Measurements from ENCODE around the gene DPPA3. TPM values are rescaled to one million over a fixed set of nuclear protein-coding genes. Genes with fewer than 3 reads are reported as not detected.
"Not testable (repeated sequence)": the region's sequence is repeated elsewhere in the genome, so short reads cannot be mapped to it uniquely, and the experiment has no call there.

DPPA3 gene
- not detected for total RNA-seq

- no peak for DNase-seq (ENCODE audit: low spot score)
Measured at GRCh38 chr12:7711133-7711532, at the start of gene DPPA3. DPPA3 (plus strand) TSS chr12:7711433; CDS start chr12:7711571, 138 bp downstream.

- no peak for DNase-seq (ENCODE audit: low spot score)
Measured at GRCh38 chr12:7661741-7662140, 49.5 kb upstream of the DPPA3 start.

GRCh38 chr12:7666595-7666994 is 44.6 kb upstream of the DPPA3 start:
- DNase-seq (ENCODE audit: low spot score) = no peak

GRCh38 chr12:7667125-7667524 is 44.1 kb upstream of the DPPA3 start:
- no peak for DNase-seq (ENCODE audit: low spot score)

- DNase-seq (ENCODE audit: low spot score) = no peak
Measured at GRCh38 chr12:7668171-7668570, 43.1 kb upstream of the DPPA3 start.

- not testable (repeated sequence) for DNase-seq (ENCODE audit: low spot score)
Measured at GRCh38 chr12:7675455-7675854, 35.8 kb upstream of the DPPA3 start.

- DNase-seq (ENCODE audit: low spot score) = not testable (repeated sequence)
Measured at GRCh38 chr12:7677432-7677888, 33.8 kb upstream of the DPPA3 start.

GRCh38 chr12:7678744-7679143 is 32.5 kb upstream of the DPPA3 start:
- DNase-seq (ENCODE audit: low spot score) = no peak

GRCh38 chr12:7679251-7680045 is 31.8 kb upstream of the DPPA3 start:
- DNase-seq (ENCODE audit: low spot score) = no peak

- DNase-seq (ENCODE audit: low spot score) = no peak
Measured at GRCh38 chr12:7681535-7681934, 29.7 kb upstream of the DPPA3 start.

GRCh38 chr12:7693793-7694192 is 17.4 kb upstream of the DPPA3 start:
- no peak for DNase-seq (ENCODE audit: low spot score)

GRCh38 chr12:7694556-7695236 is 16.5 kb upstream of the DPPA3 start:
- DNase-seq (ENCODE audit: low spot score) = no peak

- no peak for DNase-seq (ENCODE audit: low spot score)
Measured at GRCh38 chr12:7695237-7695560, 16.0 kb upstream of the DPPA3 start.

- no peak for DNase-seq (ENCODE audit: low spot score)
Measured at GRCh38 chr12:7695566-7696197, 15.6 kb upstream of the DPPA3 start, which contains the start of gene GDF3. GDF3 (minus strand) TSS chr12:7695775; CDS start chr12:7695728, 47 bp downstream.

GRCh38 chr12:7705846-7706245 is 5.4 kb upstream of the DPPA3 start:
- DNase-seq (ENCODE audit: low spot score) = no peak

- no peak for DNase-seq (ENCODE audit: low spot score)
Measured at GRCh38 chr12:7709969-7710675, 1.1 kb upstream of the DPPA3 start.

GRCh38 chr12:7712841-7713442 is 1.7 kb downstream of the DPPA3 start:
- DNase-seq (ENCODE audit: low spot score) = no peak

- DNase-seq (ENCODE audit: low spot score) = no peak
Measured at GRCh38 chr12:7716381-7716780, 5.1 kb downstream of the DPPA3 start.

GRCh38 chr12:7719946-7720730 is 8.9 kb downstream of the DPPA3 start:
- no peak for DNase-seq (ENCODE audit: low spot score)

- no peak for DNase-seq (ENCODE audit: low spot score)
Measured at GRCh38 chr12:7723926-7724325, 12.7 kb downstream of the DPPA3 start.

GRCh38 chr12:7729746-7730145 is 18.5 kb downstream of the DPPA3 start:
- no peak for DNase-seq (ENCODE audit: low spot score)
